ENCODE data around the gene SMIM44.
A peak's percentile ranks its signal among the peaks of the same experiment; 100 is the strongest.

SMIM44 gene

GRCh38 chr19:3528080-3528479 is 44.8 kb upstream of the SMIM44 start:
- TF ChIP-seq CTCF (IDR thresholded peaks at IDR 0.05; ENCODE audit: extremely low read depth, insufficient read depth, missing control alignments) = no peak
- DNase-seq (ENCODE audit: low spot score) = no peak
- in situ Hi-C loops (cut with MboI; ENCODE audit: low pct_unique_long_range_greater_than_20kb, low sequenced_read_pairs, unreplicated experiment) = no loop called here

- no peak for TF ChIP-seq CTCF (IDR thresholded peaks at IDR 0.05; ENCODE audit: extremely low read depth, insufficient read depth, missing control alignments)
- no peak for DNase-seq (ENCODE audit: low spot score)
- in situ Hi-C loops (cut with MboI; ENCODE audit: low pct_unique_long_range_greater_than_20kb, low sequenced_read_pairs, unreplicated experiment) = no loop called here
These were observed 44.1 kb upstream of the SMIM44 start for GRCh38 chr19:3527238-3527910.

GRCh38 chr19:3526507-3527237 is 43.4 kb upstream of the SMIM44 start:
- no peak for DNase-seq (ENCODE audit: low spot score)
- TF ChIP-seq CTCF (IDR thresholded peaks at IDR 0.05; ENCODE audit: extremely low read depth, insufficient read depth, missing control alignments) = peak; percentile 22
- in situ Hi-C loops (cut with MboI; ENCODE audit: low pct_unique_long_range_greater_than_20kb, low sequenced_read_pairs, unreplicated experiment) = no loop called here

GRCh38 chr19:3524904-3525451 is 41.7 kb upstream of the SMIM44 start:
- DNase-seq (ENCODE audit: low spot score) = no peak
- in situ Hi-C loops (cut with MboI; ENCODE audit: low pct_unique_long_range_greater_than_20kb, low sequenced_read_pairs, unreplicated experiment) = no loop called here
- TF ChIP-seq CTCF (IDR thresholded peaks at IDR 0.05; ENCODE audit: extremely low read depth, insufficient read depth, missing control alignments) = no peak

- DNase-seq (ENCODE audit: low spot score) = no peak
- in situ Hi-C loops (cut with MboI; ENCODE audit: low pct_unique_long_range_greater_than_20kb, low sequenced_read_pairs, unreplicated experiment) = no loop called here
- TF ChIP-seq CTCF (IDR thresholded peaks at IDR 0.05; ENCODE audit: extremely low read depth, insufficient read depth, missing control alignments) = no peak
These were observed 41.0 kb upstream of the SMIM44 start for GRCh38 chr19:3524078-3524842.

- no peak for TF ChIP-seq CTCF (IDR thresholded peaks at IDR 0.05; ENCODE audit: extremely low read depth, insufficient read depth, missing control alignments)
- DNase-seq (ENCODE audit: low spot score) = no peak
- in situ Hi-C loops (cut with MboI; ENCODE audit: low pct_unique_long_range_greater_than_20kb, low sequenced_read_pairs, unreplicated experiment) = no loop called here
These were observed 40.3 kb upstream of the SMIM44 start for GRCh38 chr19:3523361-3524077.

Data from GM13977 (cell line).